IMR-90 (cell line): ENCODE results near the gene FSTL3.

Source experiments
- CHD1 ChIP-seq: IDR thresholded peaks from 2 replicates; pipeline ENCODE4 v1.6.1; 2012; ENCODE audit warnings: low read depth, low read length, improper control_type of control experiment
- CTCF ChIP-seq: conservative IDR thresholded peaks from 2 replicates; pipeline ENCODE4 v1.5.1; 2012; ENCODE audit warnings: mild to moderate bottlenecking, low read depth, low read length, improper control_type of control experiment
- FOS ChIP-seq: fragments of 150-350 bp; IDR thresholded peaks from 2 replicates; pipeline ENCODE4 v1.6.1; 2016; ENCODE audit warnings: low read depth, low read length
- MAFK ChIP-seq: IDR thresholded peaks from 2 replicates; pipeline ENCODE4 v1.6.1; 2012; ENCODE audit warnings: low read depth, low read length, improper control_type of control experiment
- POLR2A ChIP-seq: IDR thresholded peaks from 2 replicates; pipeline ENCODE4 v1.6.1; 2012; ENCODE audit warnings: mild to moderate bottlenecking, low read depth, low read length

GRCh38 chr19:722553-723101 lies 46.4 kb downstream of the FSTL3 start:
- TF ChIP-seq CTCF (no peak), POLR2A (no peak), FOS (no peak), MAFK (no peak), CHD1 (no peak)
